HepG2 (cell line): ENCODE results near the gene MEGF11. TPM values are rescaled to one million over a fixed set of nuclear protein-coding genes. Genes with fewer than 3 reads are reported as not detected.

Source experiments
- ATAC-seq: fragments of 200-7000 bp; cut with Tn5 transposase; 3 replicates; pipeline ENCODE4 v1.9.1; 2020; ENCODE audit warnings: mild to moderate bottlenecking, moderate library complexity
- BruUV-seq: library from RNA; stranded (reverse); fragments of 400-500 nt; replicated peaks from 2 replicates; lab custom pipeline; 2021; lab: Mats Ljungman, UMichigan
- CTCF ChIA-PET: fragments of 300-600 bp; formaldehyde crosslinking; extraction: SDS; loops from one replicate; lab custom pipeline; 2021; ENCODE audit warnings: low total read pairs, inconsistent platforms, low intra/inter-chr PET ratio; lab: Yijun Ruan, JAX
- POLR2A ChIA-PET: fragments of 350-600 bp; sonication (Branson Sonifier 250); formaldehyde crosslinking; loops from one replicate; lab custom pipeline; 2020; ENCODE audit warnings: antibody characterized with exemption, inconsistent platforms; lab: Yijun Ruan, JAX
- DNase-seq: peaks from one replicate; pipeline ENCODE4 v3.0.0-alpha.2; 2015; ENCODE audit warnings: low spot score
- FAIRE-seq: peaks from 3 replicates; lab custom pipeline; 2011; peaks lifted over from hg19 to GRCh38; lab: Jason Lieb, UNC
- H2AFZ ChIP-seq: one replicate; pipeline ENCODE4 v1.6.1; 2011; ENCODE audit warnings: low read length, inconsistent platforms
- H3K27ac ChIP-seq: fragments of 300-600 bp; 3 replicates; pipeline ENCODE4 v1.8.0; 2011; ENCODE audit warnings: mixed run types, mild to moderate bottlenecking, mixed read lengths, low read length, inconsistent platforms; ENCODE audit not compliant: insufficient read depth; ENCODE audit errors: extremely low read length
- H3K27me3 ChIP-seq, 2 experiments: fragments of 200-600 bp in 1 of 2; 2 replicates in 1 of 2; 3 replicates in 1 of 2; pipeline versions ENCODE4 v1.6.0 to v1.8.0; 2011; ENCODE audit warnings: low read length in 2 of 2, mild to moderate bottlenecking in 2 of 2, moderate library complexity in 2 of 2, inconsistent platforms in 1 of 2; ENCODE audit not compliant: insufficient read depth in 2 of 2, control insufficient read depth in 1 of 2
- H3K36me3 ChIP-seq, 2 experiments: fragments of 200-600 bp in 1 of 2; replicated peaks in 1 of 2; 2 replicates in 1 of 2; 3 replicates in 1 of 2; pipeline versions ENCODE4 v1.5.1 to v1.8.0; 2011; ENCODE audit warnings: low read length in 2 of 2, inconsistent platforms in 1 of 2; ENCODE audit not compliant: insufficient read depth in 2 of 2, control insufficient read depth in 1 of 2
- H3K4me1 ChIP-seq: 2 replicates; pipeline ENCODE4 v1.5.1; 2012; ENCODE audit warnings: low read length, inconsistent platforms; ENCODE audit not compliant: insufficient read depth
- H3K4me2 ChIP-seq: 2 replicates; pipeline ENCODE4 v1.6.0; 2011; ENCODE audit warnings: low read depth, low read length, inconsistent platforms
- H3K4me3 ChIP-seq, 3 experiments: fragments of 200-600 bp in 1 of 3; sonication (generic), shearing (Covaris generic) in 1 of 3; replicated peaks in 1 of 3; 2 replicates each; pipeline ENCODE4 v1.5.1; 2011 to 2016; ENCODE audit warnings: low read length in 3 of 3, inconsistent platforms in 2 of 3, low read depth in 2 of 3, mild to moderate bottlenecking in 2 of 3, control low read depth in 1 of 3, mixed read lengths in 1 of 3; ENCODE audit not compliant: insufficient read depth in 1 of 3
- H3K79me2 ChIP-seq: one replicate; pipeline ENCODE4 v1.6.1; 2011; ENCODE audit warnings: low read length, inconsistent platforms; ENCODE audit not compliant: insufficient read depth
- H3K9ac ChIP-seq: 2 replicates; pipeline ENCODE4 v1.6.0; 2011; ENCODE audit warnings: mild to moderate bottlenecking, low read depth, low read length, inconsistent platforms; ENCODE audit not compliant: insufficient read depth
- H3K9me3 ChIP-seq: 2 replicates; pipeline ENCODE4 v1.5.1; 2012; ENCODE audit warnings: mild to moderate bottlenecking, low read length
- H4K20me1 ChIP-seq: 2 replicates; pipeline ENCODE4 v1.6.0; 2011; ENCODE audit warnings: inconsistent platforms, mild to moderate bottlenecking, low read length, moderate library complexity; ENCODE audit not compliant: insufficient read depth
- CC2D1A ChIP-seq: sonication (generic); formaldehyde crosslinking; IDR thresholded peaks from 2 replicates; pipeline ENCODE4 v1.8.1; 2023; ENCODE audit warnings: mild to moderate bottlenecking, missing genetic modification reagents
- FOXK2 ChIP-seq: fragments of 450-650 bp; IDR thresholded peaks from 2 replicates; pipeline ENCODE4 v1.6.1; 2016
- FOXP1 ChIP-seq, 2 experiments: fragments of 450-650 bp in 1 of 2; IDR thresholded peaks; 2 replicates each; pipeline ENCODE4 v1.6.1; 2017 to 2018; ENCODE audit warnings: antibody characterized with exemption in 1 of 2
- HMG20A ChIP-seq: IDR thresholded peaks from 2 replicates; pipeline ENCODE4 v1.6.1; 2016; ENCODE audit warnings: borderline replicate concordance
- KDM6A ChIP-seq: IDR thresholded peaks from 2 replicates; pipeline ENCODE4 v1.6.1; 2016; ENCODE audit warnings: low read depth
- MEIS2 ChIP-seq: sonication (generic); formaldehyde crosslinking; IDR thresholded peaks from 2 replicates; pipeline ENCODE4 v1.9.0; 2021; ENCODE audit warnings: mild to moderate bottlenecking, missing genetic modification reagents
- NAIF1 ChIP-seq: sonication (generic); formaldehyde crosslinking; IDR thresholded peaks from 2 replicates; pipeline ENCODE4 v1.5.0; 2020; ENCODE audit warnings: mild to moderate bottlenecking, missing genetic modification reagents, borderline replicate concordance
- NFIB ChIP-seq: sonication (generic); formaldehyde crosslinking; IDR thresholded peaks from 2 replicates; pipeline ENCODE4 v1.9.0; 2021; ENCODE audit warnings: missing genetic modification reagents, mild to moderate bottlenecking, borderline replicate concordance
- PHF20 ChIP-seq: sonication (generic); formaldehyde crosslinking; IDR thresholded peaks from 2 replicates; pipeline ENCODE4 v1.5.0; 2020; ENCODE audit warnings: mild to moderate bottlenecking, missing genetic modification reagents
- POGZ ChIP-seq: sonication (generic); formaldehyde crosslinking; IDR thresholded peaks from 2 replicates; pipeline ENCODE4 v1.4.0; 2020; ENCODE audit warnings: mild to moderate bottlenecking, missing genetic modification reagents
- REPIN1 ChIP-seq: sonication (generic); formaldehyde crosslinking; IDR thresholded peaks from 2 replicates; pipeline ENCODE4 v1.8.0; 2022; ENCODE audit warnings: missing genetic modification reagents, low read depth, mild to moderate bottlenecking, borderline replicate concordance
- SMYD3 ChIP-seq: sonication (generic); formaldehyde crosslinking; IDR thresholded peaks from 2 replicates; pipeline ENCODE4 v1.8.1; 2023; ENCODE audit warnings: mild to moderate bottlenecking, missing genetic modification reagents
- TRIM24 ChIP-seq: sonication (generic); formaldehyde crosslinking; IDR thresholded peaks from 2 replicates; pipeline ENCODE4 v1.8.0; 2022; ENCODE audit warnings: mild to moderate bottlenecking, missing genetic modification reagents
- ZNF225 ChIP-seq: sonication (generic); formaldehyde crosslinking; IDR thresholded peaks from 2 replicates; pipeline ENCODE4 v1.4.0; 2020; ENCODE audit warnings: mild to moderate bottlenecking, missing genetic modification reagents
- ZNF230 ChIP-seq: sonication (generic); formaldehyde crosslinking; IDR thresholded peaks from 2 replicates; pipeline ENCODE4 v1.4.0; 2020; ENCODE audit warnings: mild to moderate bottlenecking, missing genetic modification reagents
- WGBS: methylation state at CpG from one replicate; pipeline ENCODE4 v1.1.6; 2017; ENCODE audit warnings: low lambda C conversion rate; 5-methylcytosine and 5-hydroxymethylcytosine counted together
- in situ Hi-C: cut with HindIII; loops from 2 replicates; pipeline ENCODE4 v1.10.0; 2017; ENCODE audit warnings: low pct_unique_long_range_greater_than_20kb; ENCODE audit not compliant: extremely low pct_ligation_motif_present
- intact Hi-C: fragments of 100-400 bp; cut with micrococcal nuclease; formaldehyde crosslinking; loops from one replicate; pipeline ENCODE4 v1.10.0; 2022; ENCODE audit not compliant: unreplicated experiment
- polyA plus RNA-seq, 8 experiments: library from polyadenylated mRNA; depleted of rRNA in 3 of 8; stranded (reverse) in 7 of 8; unstranded in 1 of 8; fragments of >200 nt; fragmentation: Illumina TruSeq in 4 of 8; extraction: Trizol in 4 of 8; gene quantifications; 2 replicates each; pipeline versions ENCODE4 v1.2.1 to v1.2.3, GENCODE V29; 2011 to 2016; ENCODE audit warnings: low read depth in 4 of 8, missing spikeins in 1 of 8, mixed read lengths in 1 of 8; ENCODE audit not compliant: insufficient read depth in 1 of 8
- total RNA-seq, 5 experiments: library from RNA; depleted of rRNA; stranded (reverse); fragments of >200 nt; fragmentation: Illumina TruSeq; extraction: Trizol; gene quantifications; 2 replicates each; pipeline ENCODE4 v1.2.3, GENCODE V29; 2016; ENCODE audit warnings: low read depth in 1 of 5
- TF ChIP-seq, protein P1 (sequence below): sonication (generic); formaldehyde crosslinking; IDR thresholded peaks from 2 replicates; pipeline ENCODE4 v1.4.0; 2020; ENCODE audit warnings: mild to moderate bottlenecking, low read depth, missing genetic modification reagents
- TF ChIP-seq, protein P2 (sequence below): sonication (generic); formaldehyde crosslinking; IDR thresholded peaks from 2 replicates; pipeline ENCODE4 v1.5.0; 2020; ENCODE audit warnings: missing genetic modification reagents, mild to moderate bottlenecking, borderline replicate concordance
- TF ChIP-seq, protein P3 (sequence below): IDR thresholded peaks from 2 replicates; pipeline ENCODE4 v1.6.1; 2016; ENCODE audit warnings: missing compliant biosample characterization, missing genetic modification reagents, borderline replicate concordance

The MEGF11 gene
- total and polyA plus RNA-seq, 2 of the 13 experiments (the other 11 are each of a cell fraction or from before 2014, with no cell fraction given): not detected

DNA sequence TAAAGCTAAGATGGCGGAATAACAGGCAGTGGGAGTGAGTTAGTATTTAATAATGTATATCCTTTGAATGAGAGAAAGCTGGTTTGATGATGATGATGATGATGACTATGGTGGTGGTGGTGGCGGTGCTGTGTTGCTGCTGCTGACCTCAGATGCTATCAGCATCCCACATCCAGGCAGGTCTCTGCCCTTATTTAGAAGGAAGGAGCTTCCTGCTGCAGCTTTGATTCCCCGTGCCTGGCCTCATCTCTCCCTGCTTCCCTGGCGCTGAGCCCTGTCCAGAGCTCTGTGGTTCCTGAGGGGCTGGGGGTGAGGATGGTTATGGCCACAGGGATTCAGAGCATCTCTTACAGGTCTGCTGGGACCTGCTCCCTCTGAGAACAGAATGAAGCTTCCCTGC, 311.1 kb downstream of the MEGF11 start:
- intact Hi-C loops (no loop called here), in situ Hi-C loops (no loop called here)
- POLR2A ChIA-PET: no interaction called here
- no peak overlapping the region for H3K4me3 ChIP-seq
- no peak overlapping the region for H3K9ac ChIP-seq
- no TSS peak for BruUV-seq
- WGBS: 50% methylated on average over 3 of the region's 4 CpGs
- no peak for ATAC-seq
- H3K36me3 ChIP-seq: no peaks in the 10 kb centered on the region
- H2AFZ ChIP-seq: no peak overlapping the region
- H3K4me2 ChIP-seq: no peak overlapping the region
- H3K27ac ChIP-seq: no peak overlapping the region
- TF ChIP-seq NFIB (no peak), FOXK2 (no peak), NAIF1 (CRISPR knock-in tag) (no peak), SMYD3 (CRISPR knock-in tag) (no peak), POGZ (CRISPR knock-in tag) (no peak), CC2D1A (no peak), PHF20 (CRISPR knock-in tag) (no peak), REPIN1 (CRISPR knock-in tag) (no peak), KDM6A (CRISPR knock-in tag) (no peak), ZNF230 (CRISPR knock-in tag) (no peak), TRIM24 (CRISPR knock-in tag) (no peak), MEIS2 (CRISPR knock-in tag) (no peak), FOXP1 (IDR thresholded peaks at IDR 0.05) (no peak), FOXP1 (CRISPR knock-in tag; IDR thresholded peaks at IDR 0.05) (no peak), HMG20A (CRISPR knock-in tag) (no peak), ZNF225 (CRISPR knock-in tag) (no peak)
- TF ChIP-seq, protein P1, sequence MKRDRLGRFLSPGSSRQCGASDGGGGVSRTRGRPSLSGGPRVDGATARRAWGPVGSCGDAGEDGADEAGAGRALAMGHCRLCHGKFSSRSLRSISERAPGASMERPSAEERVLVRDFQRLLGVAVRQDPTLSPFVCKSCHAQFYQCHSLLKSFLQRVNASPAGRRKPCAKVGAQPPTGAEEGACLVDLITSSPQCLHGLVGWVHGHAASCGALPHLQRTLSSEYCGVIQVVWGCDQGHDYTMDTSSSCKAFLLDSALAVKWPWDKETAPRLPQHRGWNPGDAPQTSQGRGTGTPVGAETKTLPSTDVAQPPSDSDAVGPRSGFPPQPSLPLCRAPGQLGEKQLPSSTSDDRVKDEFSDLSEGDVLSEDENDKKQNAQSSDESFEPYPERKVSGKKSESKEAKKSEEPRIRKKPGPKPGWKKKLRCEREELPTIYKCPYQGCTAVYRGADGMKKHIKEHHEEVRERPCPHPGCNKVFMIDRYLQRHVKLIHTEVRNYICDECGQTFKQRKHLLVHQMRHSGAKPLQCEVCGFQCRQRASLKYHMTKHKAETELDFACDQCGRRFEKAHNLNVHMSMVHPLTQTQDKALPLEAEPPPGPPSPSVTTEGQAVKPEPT: no peak
- TF ChIP-seq, protein P2, sequence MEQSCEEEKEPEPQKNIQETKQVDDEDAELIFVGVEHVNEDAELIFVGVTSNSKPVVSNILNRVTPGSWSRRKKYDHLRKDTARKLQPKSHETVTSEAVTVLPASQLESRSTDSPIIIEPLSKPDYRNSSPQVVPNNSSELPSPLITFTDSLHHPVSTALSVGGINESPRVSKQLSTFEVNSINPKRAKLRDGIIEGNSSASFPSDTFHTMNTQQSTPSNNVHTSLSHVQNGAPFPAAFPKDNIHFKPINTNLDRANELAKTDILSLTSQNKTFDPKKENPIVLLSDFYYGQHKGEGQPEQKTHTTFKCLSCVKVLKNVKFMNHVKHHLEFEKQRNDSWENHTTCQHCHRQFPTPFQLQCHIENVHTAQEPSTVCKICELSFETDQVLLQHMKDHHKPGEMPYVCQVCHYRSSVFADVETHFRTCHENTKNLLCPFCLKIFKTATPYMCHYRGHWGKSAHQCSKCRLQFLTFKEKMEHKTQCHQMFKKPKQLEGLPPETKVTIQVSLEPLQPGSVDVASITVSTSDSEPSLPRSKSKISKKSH (CRISPR knock-in tag): no peak
- TF ChIP-seq, protein P3, sequence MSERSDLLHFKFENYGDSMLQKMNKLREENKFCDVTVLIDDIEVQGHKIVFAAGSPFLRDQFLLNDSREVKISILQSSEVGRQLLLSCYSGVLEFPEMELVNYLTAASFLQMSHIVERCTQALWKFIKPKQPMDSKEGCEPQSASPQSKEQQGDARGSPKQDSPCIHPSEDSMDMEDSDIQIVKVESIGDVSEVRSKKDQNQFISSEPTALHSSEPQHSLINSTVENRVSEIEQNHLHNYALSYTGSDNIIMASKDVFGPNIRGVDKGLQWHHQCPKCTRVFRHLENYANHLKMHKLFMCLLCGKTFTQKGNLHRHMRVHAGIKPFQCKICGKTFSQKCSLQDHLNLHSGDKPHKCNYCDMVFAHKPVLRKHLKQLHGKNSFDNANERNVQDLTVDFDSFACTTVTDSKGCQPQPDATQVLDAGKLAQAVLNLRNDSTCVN (CRISPR knock-in tag): no peak
- TF ChIP-seq, all 625 proteins: peak for 0
- DNase-seq (no peak), FAIRE-seq (no peak)
- no peaks in the 10 kb centered on the region for H3K79me2 ChIP-seq
- CTCF ChIA-PET: no interaction called here
- peaks cover 9% of the 10 kb centered on the region for H3K4me1 ChIP-seq
- H3K9me3 ChIP-seq: no peaks in the 10 kb centered on the region
- no peaks in the 10 kb centered on the region for H4K20me1 ChIP-seq
- H3K27me3 ChIP-seq: peaks cover 2 to 10% of the 10 kb centered on the region in 2 experiments; a peak in 4 of 5 replicates
